Activated CD8-positive, alpha-beta memory T cell treated with anti-CD3 and anti-CD28 coated beads, Interleukin-2, amount 50 U/mL, for 4 hours (primary cell): ENCODE data around the gene SLC27A5.
"Not testable (repeated sequence)": the region's sequence is repeated elsewhere in the genome, so short reads cannot be mapped to it uniquely, and the experiment has no call there.

Experiments
- DNase-seq: peaks from one replicate; pipeline ENCODE4 v3.0.0-alpha.2; 2020

Gene SLC27A5

DNA sequence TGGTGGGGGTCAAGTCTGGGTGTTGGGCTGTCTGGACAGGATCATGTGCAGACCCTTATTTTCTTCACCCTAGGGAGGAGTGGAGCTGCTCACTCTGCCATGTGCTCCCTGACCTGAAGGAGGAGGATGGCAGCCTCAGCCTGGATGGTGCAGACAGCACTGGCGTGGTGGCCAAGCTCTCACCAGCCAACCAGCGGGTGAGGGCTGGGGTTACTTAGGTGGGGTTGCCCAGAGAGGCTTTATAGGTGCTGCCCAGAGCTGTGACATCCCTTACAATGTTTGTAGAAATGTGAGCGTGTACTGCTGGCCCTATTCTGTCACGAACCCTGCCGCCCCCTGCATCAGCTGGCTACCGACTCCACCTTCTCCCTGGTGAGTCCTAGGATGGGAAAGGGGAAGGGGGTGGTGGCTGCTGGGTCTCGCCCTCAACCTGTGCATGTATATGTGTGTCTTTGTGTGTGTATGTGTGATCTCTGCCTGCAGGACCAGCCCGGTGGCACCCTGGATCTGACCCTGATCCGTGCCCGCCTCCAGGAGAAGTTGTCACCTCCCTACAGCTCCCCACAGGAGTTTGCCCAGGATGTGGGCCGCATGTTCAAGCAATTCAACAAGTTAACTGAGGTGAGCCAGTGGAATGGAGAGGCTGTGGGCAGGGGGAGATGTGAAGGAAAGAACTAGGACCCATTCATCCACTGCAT is 38.0 kb upstream of the SLC27A5 start:
- DNase-seq, result no peak

- DNase-seq, result no peak
Observed at GRCh38 chr19:58548859-58549663, 37.3 kb upstream of the SLC27A5 start.

GRCh38 chr19:58547323-58548312 is 35.8 kb upstream of the SLC27A5 start:
- no peak for DNase-seq

DNA sequence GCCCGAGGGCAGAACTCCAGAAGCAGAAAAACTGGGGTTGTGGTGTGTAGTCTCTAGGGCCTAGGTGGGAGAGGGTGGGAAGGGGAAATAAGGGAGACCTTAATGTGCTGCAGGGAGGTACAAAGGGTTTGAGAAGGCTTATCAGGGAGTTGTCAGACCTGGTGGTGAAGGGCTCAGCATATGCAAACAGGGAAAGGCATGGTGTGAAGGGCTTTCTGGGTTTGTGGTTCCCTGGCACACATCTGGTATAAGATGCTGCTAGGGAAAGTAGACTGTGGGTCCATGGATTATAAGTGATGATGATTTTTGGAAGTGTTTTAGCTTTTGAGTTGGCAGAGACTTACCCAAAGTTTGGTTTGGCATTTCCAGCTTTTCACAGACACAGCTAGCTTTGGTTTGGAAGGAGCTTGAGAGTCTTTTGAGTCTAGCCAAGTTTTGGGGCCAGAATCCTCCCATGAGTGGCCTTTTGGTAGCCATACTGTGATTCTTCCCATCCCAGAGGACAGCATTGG is 34.3 kb upstream of the SLC27A5 start:
- DNase-seq, result no peak

DNA sequence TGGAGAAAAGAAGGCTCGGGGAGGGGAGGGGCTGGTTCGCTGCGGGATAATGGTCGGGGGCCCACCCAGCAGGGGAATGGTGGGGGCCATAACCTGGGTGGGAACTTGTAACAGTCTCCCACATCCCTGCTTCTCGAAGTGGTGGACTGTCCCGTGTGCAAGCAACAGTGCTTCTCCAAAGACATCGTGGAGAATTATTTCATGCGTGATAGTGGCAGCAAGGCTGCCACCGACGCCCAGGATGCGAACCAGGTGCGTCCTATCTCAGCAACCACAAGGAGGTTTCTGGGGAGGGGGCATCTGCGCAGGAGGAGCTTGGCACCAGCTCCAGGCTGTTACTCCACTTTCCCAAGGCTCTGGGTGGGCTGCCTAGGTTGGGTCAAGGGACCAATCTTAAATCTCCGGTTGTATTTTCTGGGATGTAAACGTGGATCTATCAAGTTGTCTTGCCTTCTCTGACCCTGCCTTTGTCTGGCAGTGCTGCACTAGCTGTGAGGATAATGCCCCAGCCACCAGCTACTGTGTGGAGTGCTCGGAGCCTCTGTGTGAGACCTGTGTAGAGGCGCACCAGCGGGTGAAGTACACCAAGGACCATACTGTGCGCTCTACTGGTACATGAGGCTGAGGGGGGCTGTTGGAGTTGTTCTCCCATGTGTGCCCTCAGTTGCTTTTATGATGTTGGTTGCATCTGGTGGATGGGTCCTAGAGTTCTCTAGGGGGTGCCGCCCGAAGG is 33.7 kb upstream of the SLC27A5 start:
- DNase-seq, result no peak

- peak; percentile 78 for DNase-seq
Observed at GRCh38 chr19:58544591-58545285, 32.9 kb upstream of the SLC27A5 start.

GRCh38 chr19:58543826-58544590 is 32.2 kb upstream of the SLC27A5 start, which contains the start of gene TRIM28:
Gene TRIM28 (plus strand): TSS chr19:58544064. CDS start chr19:58544758, 694 bp downstream.
- DNase-seq, result peak; percentile 100

DNA sequence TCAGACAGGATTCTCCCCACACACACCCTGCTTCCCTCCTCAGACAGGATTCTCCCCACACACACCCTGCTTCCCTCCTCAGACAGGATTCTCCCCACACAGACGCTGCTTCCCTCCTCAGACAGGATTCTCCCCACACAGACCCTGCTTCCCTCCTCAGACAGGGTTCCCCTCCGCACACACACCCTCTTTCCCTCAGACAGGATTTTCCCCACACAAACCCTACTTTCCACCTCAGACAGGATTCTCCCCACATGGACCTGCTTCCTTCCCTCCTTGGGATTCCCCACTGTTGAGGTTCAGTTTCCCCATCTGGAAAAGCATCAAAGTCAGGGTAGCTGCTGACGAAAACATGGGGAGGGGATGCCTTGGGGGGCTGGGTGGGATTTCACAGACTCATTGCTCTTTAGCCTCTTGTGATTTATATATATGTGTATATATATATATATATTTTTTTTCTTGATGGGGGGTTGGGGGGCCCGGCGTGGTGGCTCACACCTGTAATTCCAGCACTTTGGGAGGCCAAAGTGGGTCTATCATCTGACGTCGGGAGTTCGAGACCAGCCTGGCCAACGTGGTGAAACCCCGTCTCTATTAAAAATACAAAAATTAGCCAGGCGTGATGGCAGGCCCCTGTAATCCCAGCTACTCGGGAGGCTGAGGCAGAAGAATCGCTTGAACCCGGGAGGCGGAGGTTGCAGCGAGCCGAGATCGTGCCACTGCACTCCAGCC is 31.0 kb upstream of the SLC27A5 start:
- DNase-seq, result not testable (repeated sequence)

GRCh38 chr19:58539169-58539559 is 27.4 kb upstream of the SLC27A5 start:
- DNase-seq, result not testable (repeated sequence)

DNA sequence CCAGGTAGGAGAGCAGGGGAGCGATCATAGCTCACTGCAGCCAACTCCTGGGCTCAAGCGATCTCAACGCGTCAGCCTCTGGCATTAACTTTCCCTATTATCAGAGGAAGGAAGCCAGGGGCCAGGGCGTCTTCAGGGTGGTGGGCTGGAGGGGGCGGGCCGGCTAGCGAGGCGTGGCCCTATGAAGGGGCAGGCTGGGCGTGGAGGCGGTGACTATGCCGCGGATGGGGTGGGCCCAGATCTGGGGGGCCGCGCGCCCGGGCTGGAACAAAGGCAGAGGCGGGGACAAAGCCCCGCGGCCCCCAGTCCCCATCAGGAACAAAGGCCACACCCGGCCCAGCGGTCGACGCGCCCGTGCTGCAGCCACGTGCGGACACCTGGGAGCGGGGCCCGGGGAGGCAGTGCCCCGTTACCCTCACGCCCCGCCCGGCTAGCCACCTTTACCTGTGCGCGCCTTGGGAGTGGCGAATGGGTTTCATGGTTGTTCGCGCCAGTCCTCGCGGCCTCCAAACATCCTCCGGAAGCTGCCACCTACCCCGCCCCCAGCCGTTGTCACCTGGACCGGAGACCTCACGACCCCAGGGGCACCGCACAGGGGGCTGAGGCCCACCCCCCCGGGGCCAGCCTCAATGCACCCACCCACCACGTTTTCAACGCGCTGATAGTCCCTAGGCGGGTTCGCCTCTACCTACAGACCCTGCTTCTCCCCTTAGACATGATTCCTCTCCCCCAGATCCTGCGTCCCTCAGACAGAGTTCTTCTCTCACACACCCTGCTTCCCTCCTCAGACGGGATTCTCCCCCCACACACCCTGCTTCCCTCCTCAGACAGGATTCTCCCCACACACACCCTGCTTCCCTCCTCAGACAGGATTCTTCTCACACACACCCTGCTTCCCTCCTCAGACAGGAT is 26.7 kb upstream of the SLC27A5 start:
- peak; percentile 44 for DNase-seq

- no peak for DNase-seq
Observed at GRCh38 chr19:58536852-58537798, 25.3 kb upstream of the SLC27A5 start.

DNA sequence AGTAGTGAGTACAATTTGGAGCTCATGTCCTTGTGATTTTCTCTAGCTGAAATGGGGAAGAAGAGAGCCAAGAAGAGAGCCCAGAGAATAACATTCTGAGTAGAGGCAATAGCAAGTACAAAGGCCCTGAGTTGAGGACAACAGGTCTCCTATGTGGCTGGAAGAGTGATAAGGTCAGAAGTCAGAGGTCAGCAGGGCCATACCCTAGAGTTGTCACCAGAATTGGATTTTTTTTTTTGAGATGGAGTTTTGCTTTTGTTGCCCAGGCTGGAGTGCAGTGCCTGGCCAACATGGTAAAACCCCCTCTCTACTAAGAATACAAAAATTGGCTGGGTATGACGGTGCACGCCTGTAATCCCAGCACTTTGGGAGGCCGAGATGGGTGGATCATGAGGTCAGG is 24.1 kb upstream of the SLC27A5 start:
- DNase-seq, result no peak

GRCh38 chr19:58531034-58531840 is 19.4 kb upstream of the SLC27A5 start:
- no peak for DNase-seq

- DNase-seq, result no peak
Observed at GRCh38 chr19:58529405-58529804, 17.6 kb upstream of the SLC27A5 start.

GRCh38 chr19:58522709-58523108 is 10.9 kb upstream of the SLC27A5 start:
- no peak for DNase-seq

- no peak for DNase-seq
Observed at GRCh38 chr19:58521651-58522050, 9.9 kb upstream of the SLC27A5 start.

GRCh38 chr19:58520257-58520599 is 8.4 kb upstream of the SLC27A5 start:
- DNase-seq, result no peak
